ENCODE results near the gene HMGCLL1. TPM values are rescaled to one million over a fixed set of nuclear protein-coding genes. Genes with fewer than 3 reads are reported as not detected.

The HMGCLL1 gene
- polyA plus RNA-seq, 3 donors: not detected

GRCh38 chr6:55604021-55604420 is 25.0 kb upstream of the HMGCLL1 start:
- intact Hi-C loops (cut with micrococcal nuclease): no loop called here
- no peak overlapping the region for H3K4me2 ChIP-seq (replicated peaks; ENCODE audit: extremely low read depth, low read length, poor library complexity, severe bottlenecking)
- H4K20me1 ChIP-seq (ENCODE audit: insufficient read depth, low read length): no peaks in the 10 kb centered on the region
- H3K4me1 Mint-ChIP-seq: no peaks in the 10 kb centered on the region
- no peak for DNase-seq
- H3K4me3 ChIP-seq (replicated peaks in 1 of 3; ENCODE audit: low read depth in 2 of 3, low read length in 3 of 3): no peak overlapping the region
- peaks cover 0 to 2% (median 0%) of the 10 kb centered on the region in 7 donors for H3K9me3 Mint-ChIP-seq
- H2AFZ ChIP-seq (ENCODE audit: insufficient read depth, low read depth, low read length, poor library complexity, severe bottlenecking): no peak overlapping the region
- no peak overlapping the region for H3K27ac ChIP-seq (ENCODE audit: low read depth in 1 of 2, low read length in 2 of 2)
- no peak overlapping the region for H3K9ac ChIP-seq (ENCODE audit: insufficient read depth, low read length, poor library complexity, severe bottlenecking)
- H3K79me2 ChIP-seq (ENCODE audit: insufficient read depth, low read length): no peaks in the 10 kb centered on the region
- H3K27ac Mint-ChIP-seq: no peak overlapping the region
- no peaks in the 10 kb centered on the region for H3K27me3 Mint-ChIP-seq (ENCODE audit: low read depth in 3 of 3)
- H3K4me1 ChIP-seq (ENCODE audit: control insufficient read depth in 1 of 2, insufficient read depth in 2 of 2, low read length in 2 of 2): no peaks in the 10 kb centered on the region
- H3K36me3 ChIP-seq (replicated peaks in 1 of 2; ENCODE audit: control insufficient read depth in 1 of 2, insufficient read depth in 2 of 2, low read length in 2 of 2): no peaks in the 10 kb centered on the region
- H3K36me3 Mint-ChIP-seq: no peaks in the 10 kb centered on the region
- no peaks in the 10 kb centered on the region for H3K27me3 ChIP-seq (ENCODE audit: control insufficient read depth in 2 of 2, insufficient read depth in 2 of 2, low read length in 2 of 2)
- TF ChIP-seq CTCF (IDR thresholded peaks at IDR 0.05): no peak
- H3K9me3 ChIP-seq (replicated peaks in 1 of 2; ENCODE audit: control insufficient read depth in 1 of 2, insufficient read depth in 1 of 2, low read length in 2 of 2): peaks cover 3 to 4% of the 10 kb centered on the region in 2 donors
- no peak overlapping the region for H3K4me3 Mint-ChIP-seq

DNA sequence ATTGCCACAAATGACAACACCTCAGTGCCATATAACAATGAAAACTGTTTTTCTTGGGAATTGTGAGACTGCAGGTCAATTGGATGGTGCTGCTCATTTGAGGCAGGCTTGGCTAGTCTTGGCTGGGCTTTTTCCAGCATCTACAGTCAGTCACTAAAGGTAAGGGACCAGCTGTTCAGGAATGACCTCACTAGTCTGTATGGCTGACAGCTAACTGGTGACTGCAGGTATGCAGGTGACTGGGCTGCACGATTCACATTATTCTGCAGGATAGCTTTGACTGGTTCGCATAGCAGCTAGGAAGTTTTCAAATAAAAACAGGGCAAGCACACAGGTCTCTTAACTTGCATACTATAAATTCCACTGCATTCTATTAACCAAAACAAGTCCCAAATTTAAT is 22.1 kb upstream of the HMGCLL1 start:
- Histone ChIP-seq H4K20me1 (ENCODE audit: insufficient read depth, low read length) (no peaks in the 10 kb centered on the region), H3K79me2 (ENCODE audit: insufficient read depth, low read length) (no peaks in the 10 kb centered on the region), H2AFZ (ENCODE audit: insufficient read depth, low read depth, low read length, poor library complexity, severe bottlenecking) (no peak overlapping the region), H3K4me1 (ENCODE audit: control insufficient read depth in 1 of 2, insufficient read depth in 2 of 2, low read length in 2 of 2) (no peaks in the 10 kb centered on the region), H3K4me2 (replicated peaks; ENCODE audit: extremely low read depth, low read length, poor library complexity, severe bottlenecking) (no peak overlapping the region), H3K9ac (ENCODE audit: insufficient read depth, low read length, poor library complexity, severe bottlenecking) (no peak overlapping the region), H3K4me3 (replicated peaks in 1 of 3; ENCODE audit: low read depth in 2 of 3, low read length in 3 of 3) (no peak overlapping the region), H3K36me3 (replicated peaks in 1 of 2; ENCODE audit: control insufficient read depth in 1 of 2, insufficient read depth in 2 of 2, low read length in 2 of 2) (no peaks in the 10 kb centered on the region), H3K9me3 (replicated peaks in 1 of 2; ENCODE audit: control insufficient read depth in 1 of 2, insufficient read depth in 1 of 2, low read length in 2 of 2) (no peaks in the 10 kb centered on the region), H3K27me3 (ENCODE audit: control insufficient read depth in 2 of 2, insufficient read depth in 2 of 2, low read length in 2 of 2) (no peaks in the 10 kb centered on the region), H3K27ac (ENCODE audit: low read depth in 1 of 2, low read length in 2 of 2) (no peak overlapping the region)
- H3K4me1 Mint-ChIP-seq: no peaks in the 10 kb centered on the region
- peaks cover 0 to 3% (median 0%) of the 10 kb centered on the region in 3 donors for H3K27me3 Mint-ChIP-seq (ENCODE audit: low read depth in 3 of 3)
- H3K4me3 Mint-ChIP-seq: no peak overlapping the region
- no peaks in the 10 kb centered on the region for H3K9me3 Mint-ChIP-seq
- no peaks in the 10 kb centered on the region for H3K36me3 Mint-ChIP-seq
- intact Hi-C loops (cut with micrococcal nuclease): no loop called here
- H3K27ac Mint-ChIP-seq: no peak overlapping the region
- TF ChIP-seq CTCF (IDR thresholded peaks at IDR 0.05): no peak
- DNase-seq: no peak
- 91% methylated on average over 1 of the region's 2 CpGs for WGBS (ENCODE audit: insufficient coverage)

Measured in CD14-positive monocyte (primary cell).